ENCODE results near the gene VIPAS39. TPM values are rescaled to one million over a fixed set of nuclear protein-coding genes. Genes with fewer than 3 reads are reported as not detected.

The VIPAS39 gene
- total RNA-seq, 1 experiment from 2014 or later = 19.6 TPM

GRCh38 chr14:77406086-77406485 is 51.3 kb downstream of the VIPAS39 start:
- Histone ChIP-seq H3K27ac (no peak overlapping the region), H3K36me3 (no peaks in the 10 kb centered on the region), H3K4me3 (no peak overlapping the region), H3K4me1 (no peaks in the 10 kb centered on the region; the same call in 1 of the 2 replicates), H3K9me3 (replicated peaks) (no peaks in the 10 kb centered on the region), H3K27me3 (peaks cover 2% of the 10 kb centered on the region; the same call in 1 of the 2 replicates)
- DNase-seq = no peak

DNA sequence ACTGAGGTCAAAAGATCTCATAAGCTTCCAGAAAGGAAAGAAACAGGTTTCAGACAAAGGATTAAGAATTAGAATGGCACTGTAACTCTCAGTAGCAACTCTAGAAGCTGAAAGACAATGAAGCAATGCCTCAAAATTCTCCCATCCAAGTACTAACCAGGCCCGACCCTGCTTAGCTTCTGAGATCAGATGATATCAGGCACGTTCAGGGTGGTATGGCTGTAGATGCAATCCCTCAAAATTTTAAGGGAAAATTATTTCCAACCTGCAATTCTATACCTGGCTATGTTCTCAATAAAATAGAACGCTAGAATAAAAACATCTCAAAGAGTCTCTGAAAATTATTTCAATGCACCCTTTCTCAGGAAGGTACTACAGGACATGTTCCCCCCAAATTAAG is 53.6 kb downstream of the VIPAS39 start:
- H3K4me1 ChIP-seq = no peaks in the 10 kb centered on the region; the same call in 1 of the 2 replicates
- no peaks in the 10 kb centered on the region for H3K9me3 ChIP-seq (replicated peaks)
- H3K27ac ChIP-seq = no peak overlapping the region
- DNase-seq = no peak
- H3K27me3 ChIP-seq = peaks cover 2% of the 10 kb centered on the region; the same call in 1 of the 2 replicates
- no peak overlapping the region for H3K4me3 ChIP-seq
- no peaks in the 10 kb centered on the region for H3K36me3 ChIP-seq

- H3K9me3 ChIP-seq (replicated peaks) = no peaks in the 10 kb centered on the region; the same call in 1 of the 2 replicates
- H3K36me3 ChIP-seq = no peaks in the 10 kb centered on the region
- H3K27me3 ChIP-seq = peaks cover 2% of the 10 kb centered on the region; the same call in 1 of the 2 replicates
- H3K27ac ChIP-seq = no peak overlapping the region
- H3K4me1 ChIP-seq = no peaks in the 10 kb centered on the region
- DNase-seq = no peak
- no peak overlapping the region for H3K4me3 ChIP-seq
Measured at GRCh38 chr14:77400216-77400615, 57.2 kb downstream of the VIPAS39 start.

DNA sequence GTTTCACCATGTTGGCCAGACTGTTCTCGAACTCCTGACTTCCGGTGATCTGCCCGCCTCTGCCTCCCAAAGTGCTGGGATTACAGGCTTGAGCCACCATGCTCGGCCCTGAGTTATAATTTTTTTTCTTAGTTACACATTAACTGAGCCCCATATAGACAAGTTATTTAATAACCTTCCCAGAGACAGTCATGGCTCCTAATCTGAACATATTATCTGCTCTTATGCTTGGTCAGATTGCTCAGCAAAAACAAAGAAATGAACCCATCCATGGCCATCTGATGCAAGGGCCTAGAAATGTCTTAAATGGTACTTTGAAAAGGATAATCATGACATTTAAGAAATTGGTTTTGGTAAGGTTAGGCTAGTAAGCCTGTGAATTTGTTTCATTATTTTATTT is 67.2 kb downstream of the VIPAS39 start:
- H3K9me3 ChIP-seq (replicated peaks) = no peaks in the 10 kb centered on the region
- H3K27me3 ChIP-seq = no peaks in the 10 kb centered on the region
- H3K36me3 ChIP-seq = no peaks in the 10 kb centered on the region
- H3K27ac ChIP-seq = no peak overlapping the region; the same call in 1 of the 2 replicates
- H3K4me3 ChIP-seq = no peak overlapping the region
- H3K4me1 ChIP-seq = peaks cover 16% of the 10 kb centered on the region
- DNase-seq = no peak

GRCh38 chr14:77378701-77379100 is 78.7 kb downstream of the VIPAS39 start:
- no peak overlapping the region for H3K4me3 ChIP-seq

GRCh38 chr14:77377502-77377844 is 79.9 kb downstream of the VIPAS39 start:
- no peak for DNase-seq
- H3K27me3 ChIP-seq = no peaks in the 10 kb centered on the region
- peak overlapping the region; percentile 83 for H3K4me3 ChIP-seq
- no peak overlapping the region for H3K27ac ChIP-seq
- no peaks in the 10 kb centered on the region for H3K36me3 ChIP-seq
- no peaks in the 10 kb centered on the region for H3K4me1 ChIP-seq
- no peaks in the 10 kb centered on the region for H3K9me3 ChIP-seq (replicated peaks)

More at GRCh38 chr14:77378701-77379100, 78.7 kb downstream of the VIPAS39 start:
- no peaks in the 10 kb centered on the region for H3K4me1 ChIP-seq
- H3K27me3 ChIP-seq = no peaks in the 10 kb centered on the region
- no peak for DNase-seq
- H3K27ac ChIP-seq = no peak overlapping the region
- no peaks in the 10 kb centered on the region for H3K36me3 ChIP-seq
- no peaks in the 10 kb centered on the region for H3K9me3 ChIP-seq (replicated peaks)

DNA sequence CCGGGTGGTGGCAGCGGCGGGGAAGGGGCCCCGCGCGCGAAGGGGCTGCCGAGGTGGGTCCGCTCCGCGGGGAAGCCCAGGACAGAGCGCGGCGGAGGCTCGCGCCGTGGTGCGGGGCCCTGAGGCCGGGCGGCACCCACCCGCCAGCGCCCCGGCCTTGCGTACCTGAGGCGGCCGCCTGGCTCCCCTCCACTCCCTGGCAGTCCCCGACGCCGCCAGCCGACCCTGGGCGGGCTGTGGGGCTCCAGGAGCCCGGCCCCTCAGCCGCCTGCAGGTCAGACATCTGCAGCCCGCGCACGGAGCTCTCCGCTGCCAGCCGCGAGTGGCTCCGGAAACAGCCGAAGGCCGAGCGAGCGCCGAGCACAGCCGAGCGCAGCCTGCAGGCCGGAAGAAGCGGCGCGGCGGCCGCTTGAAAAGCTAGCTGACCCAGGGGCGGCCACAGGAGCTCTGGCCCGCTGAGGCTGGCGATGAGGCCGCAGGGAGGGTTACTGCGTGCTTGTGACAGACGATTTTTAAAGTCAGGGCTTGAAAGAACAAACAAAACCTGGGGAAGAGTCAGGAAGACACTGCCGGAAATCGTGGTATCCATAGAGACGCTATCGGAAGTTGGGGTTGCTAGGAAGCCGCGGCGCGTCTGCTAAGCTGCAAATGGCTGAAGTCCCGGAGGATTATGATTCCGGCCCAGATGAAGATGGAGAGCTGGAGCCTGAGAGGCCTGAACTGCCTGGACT is 80.5 kb downstream of the VIPAS39 start, which contains the start of the genes SAMD15 and TMED8:
Gene SAMD15 (plus strand): TSS at position 609 of the 731 bp plus-strand sequence. CDS start 40 bp downstream, at position 649.
Gene TMED8 (minus strand): TSS at position 324 of the 731 bp plus-strand sequence. CDS start 41 bp downstream, at position 283.
- peak within 1 kb of the TSS; percentile 83 for H3K4me3 ChIP-seq
- H3K9me3 ChIP-seq (replicated peaks) = no peaks in the 10 kb centered on the region
- H3K4me1 ChIP-seq = no peaks in the 10 kb centered on the region
- peak within 1 kb of the TSS; percentile 38 for H3K27ac ChIP-seq
- no peaks in the 10 kb centered on the region for H3K36me3 ChIP-seq
- H3K27me3 ChIP-seq = no peaks in the 10 kb centered on the region
- DNase-seq = peak; percentile 78 to 82

Other genes with a start within 250 kb of the VIPAS39 start
- not detected in 2 replicates for gene NGB, start 186.4 kb downstream of the VIPAS39 start, total RNA-seq (2014; rRNA removed; shearing (Covaris generic))
- gene POMT2, start 136.7 kb downstream of the VIPAS39 start, total RNA-seq (2014; rRNA removed; shearing (Covaris generic)) = 27.0 and 30.2 TPM in 2 replicates
- gene GSTZ1, start 136.6 kb downstream of the VIPAS39 start, total RNA-seq (2014; rRNA removed; shearing (Covaris generic)) = 10.3 and 14.3 TPM in 2 replicates
- gene TMED8, start 80.5 kb downstream of the VIPAS39 start, total RNA-seq (2014; rRNA removed; shearing (Covaris generic)) = 12.8 and 13.6 TPM in 2 replicates
- gene SAMD15, start 80.2 kb downstream of the VIPAS39 start, total RNA-seq (2014; rRNA removed; shearing (Covaris generic)) = 1.0 and 2.3 TPM in 2 replicates
- gene NOXRED1, start 34.1 kb downstream of the VIPAS39 start, total RNA-seq (2014; rRNA removed; shearing (Covaris generic)) = 0.06 TPM in 1 of 2 replicates, not detected in the other
- gene AHSA1, start 492 bp upstream of the VIPAS39 start, total RNA-seq (2014; rRNA removed; shearing (Covaris generic)) = 146 and 152 TPM in 2 replicates
- gene ISM2, start 41.2 kb upstream of the VIPAS39 start, total RNA-seq (2014; rRNA removed; shearing (Covaris generic)) = 0.16 TPM in 1 of 2 replicates, not detected in the other
- gene SPTLC2, start 159.0 kb upstream of the VIPAS39 start, total RNA-seq (2014; rRNA removed; shearing (Covaris generic)) = 15.1 and 15.8 TPM in 2 replicates